COLO829 (cell line): ENCODE results near the gene ZNF383.
"Not testable (repeated sequence)": the region's sequence is repeated elsewhere in the genome, so short reads cannot be mapped to it uniquely, and the experiment has no call there.

ENCODE experiments used
- DNase-seq: peaks from one replicate; pipeline ENCODE4 v3.0.0; 2012; ENCODE audit warnings: low spot score

ZNF383 gene

DNA sequence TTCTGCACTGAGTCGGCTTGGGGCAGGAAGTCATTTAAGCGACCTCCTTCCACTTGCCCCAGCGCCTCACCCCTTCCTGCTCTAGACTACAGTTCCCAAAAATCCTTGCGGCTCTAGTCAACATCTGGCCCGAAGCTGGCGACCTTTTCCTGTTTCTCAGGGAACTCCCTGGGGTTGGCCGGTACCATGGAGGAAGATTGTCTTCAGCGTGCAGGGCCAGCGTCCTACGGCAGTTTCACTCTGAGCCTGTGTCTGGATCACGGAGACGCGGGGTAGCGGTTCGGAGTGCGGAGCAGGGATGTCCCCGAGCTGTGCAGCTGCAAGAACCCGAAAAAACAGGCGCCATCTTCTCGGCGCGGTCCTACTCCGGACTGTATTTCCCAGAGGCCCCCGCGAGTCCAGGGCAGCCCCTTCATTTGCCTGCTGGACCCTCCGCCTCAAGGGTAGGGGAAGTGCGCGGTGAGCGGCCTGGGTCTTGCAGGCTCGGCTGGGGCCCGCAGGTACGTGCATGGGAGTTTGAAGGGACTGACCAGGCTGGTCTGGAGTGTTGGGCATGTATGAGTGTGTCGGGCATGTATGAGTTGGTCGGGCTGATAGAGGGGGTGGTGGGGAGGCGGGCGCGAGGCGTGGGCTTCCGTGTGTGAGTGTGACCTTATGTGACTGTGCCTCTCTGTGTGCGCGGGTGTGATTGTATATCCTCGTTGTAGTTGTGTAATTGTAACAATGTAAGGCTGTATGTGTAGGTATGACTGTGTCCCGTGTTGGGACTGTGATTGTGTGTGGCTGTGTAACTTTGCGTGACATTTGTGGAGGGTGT is at the start of gene ZNF383:
ZNF383 (plus strand) TSS at position 440 of the 817 bp plus-strand sequence. CDS start 12,240 bp downstream, outside the sequence.
- DNase-seq = peak; percentile 84

DNA sequence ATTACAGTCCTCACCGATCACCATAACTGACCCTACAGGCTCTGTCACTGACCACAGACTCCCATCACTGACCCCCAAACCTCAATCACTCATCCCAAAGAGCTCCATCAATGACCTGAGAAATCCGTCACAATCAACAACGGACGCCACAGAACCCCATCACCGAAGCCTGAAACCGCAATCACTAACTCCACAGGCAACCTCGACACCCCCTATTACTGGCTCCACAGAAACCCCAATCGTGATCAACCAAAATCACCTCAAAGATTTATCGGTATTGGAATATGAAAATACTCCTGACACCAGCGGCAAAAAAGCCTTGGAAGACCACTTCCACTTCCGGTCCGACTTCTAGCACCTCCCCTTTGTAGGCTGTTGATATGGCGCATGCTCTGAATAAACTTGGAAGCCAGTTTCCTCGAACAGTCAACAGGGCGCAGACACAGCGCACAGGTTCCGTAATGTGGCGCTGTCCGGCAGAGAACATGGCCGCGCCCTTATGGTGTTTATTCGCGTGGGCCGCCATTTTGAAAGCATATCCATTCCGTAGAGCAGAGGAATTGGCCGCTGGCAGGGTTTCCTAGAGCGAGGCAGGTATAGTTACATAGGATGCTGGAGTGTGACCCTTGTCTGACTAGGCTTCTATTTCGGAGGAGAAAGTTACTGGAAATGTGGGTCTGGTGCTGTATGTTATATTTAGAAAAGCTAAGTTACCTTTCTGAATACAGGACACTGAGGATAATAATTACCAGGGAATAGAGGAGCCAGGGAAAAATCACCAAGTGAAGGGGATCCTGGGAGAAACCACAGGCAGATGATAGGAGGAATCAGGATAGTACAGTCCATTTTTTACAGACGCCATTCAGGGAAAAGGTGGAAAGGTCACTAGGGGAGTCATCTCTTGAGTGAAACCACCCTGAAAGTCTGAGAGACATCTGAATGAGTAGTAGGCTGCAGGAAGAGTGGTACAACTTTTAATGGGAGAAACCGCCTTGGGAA is 45.3 kb upstream of the ZNF383 start, which contains the start of gene ZNF585A:
ZNF585A (minus strand) TSS at position 328 of the 999 bp plus-strand sequence. CDS start 2,785 bp downstream, outside the sequence.
- peak; percentile 87 for DNase-seq

DNA sequence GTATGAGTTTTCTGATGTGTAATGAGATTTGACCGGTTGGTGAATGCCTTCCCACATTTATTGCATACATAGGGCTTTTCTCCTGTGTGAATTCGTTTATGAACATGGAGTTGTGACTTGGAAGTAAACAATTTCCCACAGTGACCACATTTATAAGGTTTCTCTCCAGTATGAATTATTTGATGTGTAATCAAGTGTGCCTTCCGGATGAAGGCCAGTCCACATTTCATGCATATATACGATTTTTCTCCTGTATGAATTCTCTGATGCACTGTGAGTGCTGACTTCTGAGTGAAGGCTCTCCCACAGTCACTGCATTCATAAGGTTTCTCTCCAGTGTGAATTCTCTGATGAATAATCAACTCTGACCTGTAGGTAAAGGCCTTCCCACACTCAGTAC is 31.9 kb upstream of the ZNF383 start:
- DNase-seq = not testable (repeated sequence)

DNA sequence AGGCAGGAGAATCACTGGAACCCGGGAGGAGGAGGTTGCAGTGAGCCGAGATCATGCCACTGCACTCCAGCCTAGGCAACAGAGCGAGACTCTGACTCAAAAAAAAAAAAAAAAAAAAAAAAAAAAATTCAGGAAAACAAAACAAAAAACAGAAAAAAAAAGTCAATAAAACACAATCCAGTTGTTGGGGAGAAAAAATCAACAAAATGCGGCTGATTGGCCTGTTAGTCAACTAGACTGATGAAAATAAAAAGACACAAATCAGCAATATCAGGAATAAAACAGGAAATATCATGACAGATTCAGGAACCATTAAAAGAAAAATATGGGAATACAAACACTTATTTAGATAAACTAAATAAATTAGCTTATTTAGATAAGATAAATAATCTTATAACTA is 22.8 kb upstream of the ZNF383 start:
- not testable (repeated sequence) for DNase-seq

DNA sequence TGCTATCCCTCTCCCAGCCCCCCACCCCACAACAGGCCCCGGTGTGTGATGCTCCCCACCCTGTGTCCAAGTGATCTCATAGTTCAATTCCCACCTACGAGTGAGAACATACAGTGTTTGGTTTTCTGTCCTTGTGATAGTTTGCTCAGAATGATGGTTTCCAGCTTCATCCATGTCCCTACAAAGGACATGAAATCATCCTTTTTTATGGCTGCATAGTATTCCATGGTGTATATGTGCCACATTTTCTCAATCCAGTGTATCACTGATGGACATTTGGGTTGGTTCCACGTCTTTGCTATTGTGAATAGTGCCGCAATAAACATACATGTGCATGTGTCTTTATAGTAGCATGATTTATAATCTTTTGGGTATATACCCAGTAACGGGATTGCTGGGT is 20.9 kb upstream of the ZNF383 start:
- DNase-seq = not testable (repeated sequence)

DNA sequence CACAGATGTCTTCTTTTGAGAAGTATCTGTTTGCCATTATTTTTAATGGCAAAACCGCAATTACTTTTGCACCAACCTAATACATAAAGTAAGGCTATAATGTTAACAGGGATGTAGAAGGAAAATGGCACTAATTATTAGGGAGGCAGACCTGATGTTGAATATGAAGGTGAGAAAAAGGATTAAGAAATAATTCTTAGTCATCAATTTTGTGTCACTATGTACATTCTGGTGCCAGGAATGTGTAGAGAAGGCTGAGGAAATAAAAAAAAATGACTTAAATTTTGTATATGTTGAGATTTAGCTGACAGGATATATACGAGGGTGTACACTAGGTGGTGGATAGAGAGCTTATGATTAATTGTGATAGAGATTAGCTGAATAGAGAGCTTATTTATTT is 20.2 kb upstream of the ZNF383 start:
- DNase-seq = no peak

DNA sequence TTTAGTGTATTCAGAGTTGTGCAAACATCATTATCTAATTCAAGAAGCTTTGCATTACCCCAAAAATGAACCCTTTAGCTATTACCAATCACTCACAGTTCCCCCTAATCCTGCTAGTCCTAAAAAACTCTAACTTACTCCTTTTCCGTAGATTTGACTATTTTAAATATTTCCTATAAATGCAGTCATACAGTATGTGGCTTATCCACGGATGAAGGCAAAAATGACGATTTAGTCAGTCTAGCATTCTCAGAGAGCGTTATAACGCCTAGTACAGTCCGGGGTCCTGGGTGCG is 587 bp upstream of the ZNF383 start:
- DNase-seq = no peak

DNA sequence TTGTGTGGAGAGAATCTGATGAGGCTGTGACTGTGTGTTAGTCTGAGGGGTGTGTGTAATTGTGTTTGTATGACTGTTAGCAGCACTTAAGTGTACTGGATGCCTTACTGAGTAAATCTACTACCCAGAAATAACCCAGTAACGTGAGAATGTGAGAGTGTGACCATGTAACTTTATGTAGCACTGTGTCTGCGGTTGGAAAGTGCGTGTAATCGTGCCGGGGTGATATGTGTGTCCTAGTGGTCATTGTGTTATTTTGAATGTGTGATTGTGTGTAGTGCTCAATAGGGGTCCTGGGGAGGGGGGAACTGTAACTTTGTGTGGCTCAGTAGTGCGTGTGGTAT is 550 bp downstream of the ZNF383 start:
- DNase-seq = no peak

DNA sequence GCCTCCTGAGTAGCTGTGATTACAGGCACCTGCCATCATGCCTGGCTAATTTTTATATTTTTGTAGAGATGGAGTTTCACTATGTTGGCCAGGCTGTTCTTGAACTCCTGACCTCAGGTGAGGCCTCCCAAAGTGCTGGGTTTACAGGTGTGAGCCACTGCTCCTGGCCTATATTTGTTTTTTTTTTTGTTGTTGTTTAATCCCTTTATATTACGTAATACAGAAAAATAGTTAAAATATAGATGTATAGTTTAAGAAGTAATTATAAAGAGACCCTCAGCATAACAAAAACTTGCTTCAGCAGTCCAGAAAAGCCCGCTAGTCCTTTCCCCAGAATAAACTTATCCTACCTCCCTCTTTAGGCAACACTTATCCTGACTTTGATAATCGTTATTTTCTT is 2.4 kb downstream of the ZNF383 start:
- DNase-seq = no peak

DNA sequence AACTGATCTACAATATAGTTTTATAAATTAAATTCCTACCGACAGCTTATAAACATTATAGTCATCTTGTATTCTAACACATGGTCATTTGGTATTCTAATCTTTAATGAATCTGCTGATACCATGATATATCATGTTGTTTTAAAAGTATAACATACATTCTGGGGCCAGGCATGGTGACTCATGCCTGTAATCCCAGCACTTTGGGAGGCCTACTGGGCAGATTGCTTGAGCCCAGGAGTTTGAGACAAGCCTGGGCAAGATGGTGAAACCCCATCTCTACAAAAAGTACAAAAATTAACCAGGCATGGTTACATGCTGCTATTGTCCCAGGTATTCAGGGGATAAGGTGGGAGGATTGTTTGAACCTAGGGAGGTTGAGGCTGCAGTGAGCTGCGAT is 3.1 kb downstream of the ZNF383 start:
- DNase-seq = no peak

DNA sequence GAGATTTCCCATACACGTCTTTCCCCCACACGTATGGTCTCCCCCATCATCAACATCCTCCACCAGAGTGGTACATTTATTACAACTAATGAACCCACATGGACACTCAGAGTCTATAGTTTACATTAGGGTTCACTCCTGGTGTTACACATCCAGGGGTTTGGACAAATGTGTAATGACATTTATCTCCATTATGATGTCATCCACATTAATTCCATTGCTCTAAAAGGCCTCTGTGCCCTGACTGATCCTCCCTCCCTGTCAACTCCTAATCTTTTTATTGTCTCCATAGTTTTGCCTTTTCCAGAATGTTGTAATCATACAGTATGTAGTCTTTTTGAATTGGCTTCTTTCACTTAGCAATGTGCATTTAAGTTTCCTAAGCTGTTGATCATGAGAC is 8.2 kb downstream of the ZNF383 start:
- no peak for DNase-seq

DNA sequence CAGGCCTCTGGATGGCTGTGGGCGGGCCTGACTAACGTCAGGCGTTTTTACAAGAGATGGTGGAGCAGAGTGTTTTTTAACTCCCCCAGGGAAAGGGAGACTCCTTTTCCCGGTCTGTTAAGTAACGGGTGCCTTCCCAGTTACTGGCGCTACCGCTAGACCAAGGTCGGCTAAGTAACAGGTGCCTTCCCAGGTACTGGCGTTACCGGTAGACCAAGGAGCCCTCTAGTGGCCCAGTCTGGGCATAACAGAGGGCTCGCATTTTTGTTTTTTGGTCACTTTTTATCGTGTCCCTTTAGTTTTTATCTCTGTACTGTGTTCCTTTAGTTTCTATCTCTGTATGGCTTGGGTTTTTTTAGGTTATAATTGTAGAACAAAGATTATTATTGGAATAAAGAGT is 10.0 kb downstream of the ZNF383 start:
- DNase-seq = no peak

DNA sequence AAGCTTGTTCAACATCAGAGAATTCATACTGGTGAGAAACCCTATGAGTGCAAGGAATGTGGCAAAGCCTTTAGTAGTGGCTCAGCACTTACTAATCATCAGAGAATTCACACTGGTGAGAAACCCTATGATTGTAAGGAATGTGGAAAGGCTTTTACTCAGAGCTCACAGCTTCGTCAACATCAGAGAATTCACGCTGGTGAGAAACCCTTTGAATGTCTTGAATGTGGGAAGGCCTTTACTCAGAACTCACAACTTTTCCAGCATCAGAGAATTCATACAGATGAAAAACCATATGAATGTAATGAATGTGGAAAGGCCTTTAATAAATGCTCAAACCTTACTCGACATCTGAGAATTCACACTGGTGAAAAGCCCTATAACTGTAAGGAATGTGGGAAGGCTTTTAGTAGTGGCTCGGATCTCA is 25.2 kb downstream of the ZNF383 start:
- DNase-seq = no peak

DNA sequence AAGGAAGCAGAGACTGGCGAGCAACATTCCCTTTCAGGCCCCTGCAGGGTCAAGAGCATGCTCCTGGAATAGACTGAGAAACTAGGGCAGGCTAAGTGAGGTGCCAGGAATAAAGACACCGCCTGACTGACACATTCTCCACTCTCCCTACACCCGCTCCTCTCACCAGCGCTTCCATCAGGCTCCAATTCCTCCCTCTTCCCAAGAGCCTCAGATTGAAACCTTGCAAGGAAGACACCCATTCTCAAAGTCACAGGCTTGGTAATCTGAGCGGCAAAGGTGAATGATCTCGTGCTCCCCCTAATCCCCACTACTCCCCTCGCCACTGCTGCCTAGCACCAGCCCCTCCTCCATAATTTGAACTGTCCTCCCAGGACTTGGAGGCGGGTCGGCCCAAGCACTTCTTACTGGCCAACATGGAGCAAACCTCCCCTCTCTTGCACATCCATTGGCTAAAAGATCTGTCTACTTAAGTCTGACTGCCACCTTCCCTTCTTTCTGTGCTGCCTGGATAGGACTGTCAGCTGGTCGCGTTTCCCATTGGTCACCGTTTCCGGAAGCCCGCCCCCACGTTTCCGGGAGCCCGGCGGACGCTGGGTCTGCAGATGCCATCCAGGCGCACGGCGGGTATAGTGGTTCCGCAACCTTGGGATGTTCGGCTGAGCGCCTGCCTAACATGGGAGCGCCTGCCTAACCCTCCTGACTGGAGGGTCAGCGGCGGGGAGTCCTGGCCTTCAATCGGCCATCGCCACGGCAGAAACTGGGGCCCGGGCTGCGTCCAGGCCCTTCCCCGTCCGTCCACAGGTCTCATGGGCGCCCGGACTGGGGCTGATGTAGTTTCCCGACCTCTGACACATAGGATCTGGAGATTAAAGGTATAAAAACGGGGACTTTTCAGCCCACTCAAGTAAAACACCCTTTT is 33.6 kb downstream of the ZNF383 start:
- peak; percentile 84 for DNase-seq

DNA sequence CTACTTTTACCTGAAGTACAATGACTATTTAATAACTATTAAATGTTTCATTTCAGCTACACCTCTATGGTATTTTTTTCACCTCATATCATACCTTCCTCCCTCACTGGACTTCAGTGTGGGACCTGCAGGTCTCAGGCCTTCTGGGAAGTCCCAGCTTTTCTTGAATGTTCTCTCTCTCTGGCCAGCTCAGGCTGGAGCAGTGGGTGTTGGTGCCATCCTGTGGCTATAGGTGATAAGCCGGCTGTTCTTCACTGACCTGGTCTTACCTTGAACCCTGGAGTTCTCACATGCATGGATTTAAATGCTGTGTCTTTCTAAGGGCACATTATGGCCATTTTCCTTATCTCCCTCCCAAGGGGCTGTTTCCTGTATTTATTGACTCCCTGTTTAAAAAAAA is 45.0 kb downstream of the ZNF383 start:
- not testable (repeated sequence) for DNase-seq

DNA sequence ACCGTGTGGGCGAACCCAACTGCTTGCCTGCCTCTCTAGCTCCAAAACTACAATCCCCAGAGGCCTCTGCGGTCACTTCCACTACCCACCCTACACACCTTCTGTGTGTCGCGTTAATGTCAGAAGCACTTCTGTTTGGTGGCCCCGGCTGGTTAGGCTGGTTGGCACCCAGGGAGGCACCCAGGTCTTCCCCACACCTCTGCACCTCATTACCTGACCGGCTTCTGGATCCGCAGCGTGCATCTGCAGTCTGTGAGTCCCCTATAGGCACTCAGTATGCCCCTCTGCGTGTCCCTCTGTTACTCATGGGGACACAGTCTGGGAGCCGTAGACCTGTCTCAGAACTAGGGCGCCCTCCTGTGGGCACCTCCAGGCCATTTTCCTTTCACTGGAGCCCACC is 49.0 kb downstream of the ZNF383 start:
- not testable (repeated sequence) for DNase-seq

DNA sequence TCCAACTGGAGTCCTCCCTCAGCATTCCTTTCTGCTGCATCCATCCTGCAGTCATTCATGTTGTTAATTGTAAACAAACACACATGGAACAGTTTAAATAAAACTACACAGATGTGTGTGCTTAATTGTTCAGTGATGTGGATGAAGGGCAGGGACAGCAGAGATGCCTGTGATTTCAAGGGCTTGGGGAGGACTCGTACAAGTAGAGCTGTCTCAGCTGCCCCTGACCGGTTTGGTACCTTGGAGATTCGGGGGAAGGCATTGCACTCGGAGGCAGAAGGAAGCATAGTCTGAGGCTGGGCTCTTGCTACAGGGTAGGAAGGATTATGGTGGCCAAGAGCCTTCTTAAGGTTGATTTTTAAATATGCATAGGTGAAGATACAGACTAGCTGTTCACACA is 49.7 kb downstream of the ZNF383 start:
- DNase-seq = not testable (repeated sequence)

DNA sequence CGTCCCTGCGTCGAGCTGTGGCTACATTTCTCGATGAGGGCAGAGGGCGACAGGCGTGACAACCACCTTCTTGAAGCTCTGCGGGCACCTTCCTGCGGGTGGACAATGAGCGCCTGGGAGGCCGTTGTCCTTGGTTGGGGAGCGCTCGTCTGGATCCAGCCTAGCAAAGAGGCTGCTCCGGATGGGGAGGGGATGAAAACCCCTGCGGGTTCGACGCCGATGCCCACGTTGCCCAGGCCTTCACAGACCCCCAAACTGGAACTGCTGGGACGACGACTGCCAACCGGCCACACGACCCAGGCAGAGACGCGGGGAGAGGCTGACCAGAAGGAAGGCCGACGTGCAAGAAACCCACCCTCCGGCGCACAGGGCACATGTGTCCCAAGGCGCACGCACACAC is 62.6 kb downstream of the ZNF383 start:
- not testable (repeated sequence) for DNase-seq

DNA sequence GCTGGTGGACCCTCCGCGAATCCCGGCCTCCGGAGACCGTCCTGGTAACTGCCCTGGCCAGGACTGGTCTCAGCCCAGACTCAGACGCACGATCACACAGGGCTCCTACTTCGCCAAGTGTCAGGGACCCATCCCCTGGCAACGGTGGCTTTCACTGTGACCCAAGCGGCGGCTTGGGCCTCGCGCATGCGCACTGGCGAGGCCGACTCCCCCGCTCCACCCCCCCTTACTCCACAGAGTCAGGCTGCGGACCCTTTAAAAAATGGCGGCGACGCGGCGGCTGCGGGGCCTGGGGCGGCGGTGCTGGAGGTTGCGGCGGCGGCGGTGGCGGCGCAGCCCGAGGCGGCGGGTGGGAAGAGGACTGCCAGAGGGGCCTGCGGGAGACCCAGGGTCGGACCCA is 66.0 kb downstream of the ZNF383 start:
- not testable (repeated sequence) for DNase-seq

DNA sequence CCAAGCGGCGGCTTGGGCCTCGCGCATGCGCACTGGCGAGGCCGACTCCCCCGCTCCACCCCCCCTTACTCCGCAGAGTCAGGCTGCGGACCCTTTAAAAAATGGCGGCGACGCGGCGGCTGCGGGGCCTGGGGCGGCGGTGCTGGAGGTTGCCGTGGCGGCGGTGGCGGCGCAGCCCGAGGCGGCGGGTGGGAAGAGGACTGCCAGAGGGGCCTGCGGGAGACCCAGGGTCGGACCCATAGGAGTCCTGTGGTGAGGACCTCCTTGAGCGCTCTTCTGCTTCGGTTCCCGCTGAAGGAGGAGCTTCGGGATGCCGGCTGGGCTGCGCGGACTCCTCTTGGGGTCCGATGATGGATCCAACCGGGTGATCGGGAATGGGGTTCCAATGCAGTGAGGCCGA is 71.2 kb downstream of the ZNF383 start:
- not testable (repeated sequence) for DNase-seq

DNA sequence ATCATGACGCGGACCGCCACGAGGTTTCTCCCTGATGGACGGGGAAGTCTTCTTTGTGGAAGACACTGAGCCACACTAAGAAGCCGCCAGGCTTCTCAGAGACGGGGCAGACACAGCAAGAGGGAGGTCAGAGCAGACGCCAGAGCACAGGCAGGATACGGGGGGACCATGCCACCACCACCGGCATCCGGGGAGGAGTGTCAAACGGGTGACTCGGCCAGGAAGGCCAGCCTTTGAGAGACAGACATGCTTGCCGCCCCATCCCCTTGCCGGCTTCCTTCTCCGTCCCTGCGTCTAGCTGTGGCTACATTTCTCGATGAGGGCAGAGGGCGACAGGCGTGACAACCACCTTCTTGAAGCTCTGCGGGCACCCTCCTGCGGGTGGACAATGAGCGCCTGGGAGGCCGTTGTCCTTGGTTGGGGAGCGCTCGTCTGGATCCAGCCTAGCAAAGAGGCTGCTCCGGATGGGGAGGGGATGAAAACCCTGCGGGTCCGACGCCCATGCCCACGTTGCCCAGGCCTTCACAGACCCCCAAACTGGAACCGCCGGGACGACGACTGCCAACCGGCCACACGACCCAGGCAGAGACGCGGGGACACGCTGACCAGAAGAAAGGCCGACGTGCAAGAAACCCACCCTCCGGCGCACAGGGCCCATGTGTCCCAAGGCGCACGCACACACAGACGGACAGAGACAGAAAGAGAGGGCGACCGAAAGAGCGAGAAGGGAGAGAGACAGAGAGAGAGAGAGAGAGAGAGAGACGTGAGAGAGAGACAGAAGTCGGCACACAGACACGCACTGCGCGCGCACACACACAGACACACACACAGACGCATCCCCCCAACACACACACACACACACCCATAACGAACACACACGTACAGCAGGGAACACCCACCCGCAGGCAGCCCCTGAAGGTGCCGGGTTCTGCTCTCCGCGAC is 75.3 kb downstream of the ZNF383 start:
- DNase-seq = not testable (repeated sequence)
